HG03095 (cell line): ENCODE data around the gene ADCY9.
"Not testable (repeated sequence)": the region's sequence is repeated elsewhere in the genome, so short reads cannot be mapped to it uniquely, and the experiment has no call there.

Source experiments
- ATAC-seq: cut with Tn5 transposase; IDR thresholded peaks from one replicate; pipeline ENCODE4 v1.9.1; 2021; ENCODE audit warnings: moderate library complexity; ENCODE audit not compliant: unreplicated experiment

Gene ADCY9

DNA sequence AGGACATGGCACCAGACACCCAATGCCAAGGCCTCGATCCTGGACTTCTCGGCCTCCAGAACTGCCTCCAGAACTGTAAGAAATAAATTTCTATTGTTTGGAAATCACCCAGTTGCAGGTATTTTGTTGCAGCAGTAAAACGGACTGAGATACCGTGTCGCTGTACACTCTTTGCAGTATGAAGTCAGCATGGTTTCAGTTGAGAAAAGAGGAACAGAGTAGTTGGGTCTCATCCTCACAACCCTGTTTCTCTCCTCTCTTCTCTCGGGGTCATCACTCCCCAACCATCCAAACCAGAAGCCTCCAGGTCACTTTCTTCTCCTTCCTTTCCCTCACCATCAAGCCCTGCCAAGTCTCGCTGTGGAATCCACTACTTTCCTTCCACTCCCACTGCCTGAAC, 77.8 kb downstream of the ADCY9 start:
- ATAC-seq = no peak

DNA sequence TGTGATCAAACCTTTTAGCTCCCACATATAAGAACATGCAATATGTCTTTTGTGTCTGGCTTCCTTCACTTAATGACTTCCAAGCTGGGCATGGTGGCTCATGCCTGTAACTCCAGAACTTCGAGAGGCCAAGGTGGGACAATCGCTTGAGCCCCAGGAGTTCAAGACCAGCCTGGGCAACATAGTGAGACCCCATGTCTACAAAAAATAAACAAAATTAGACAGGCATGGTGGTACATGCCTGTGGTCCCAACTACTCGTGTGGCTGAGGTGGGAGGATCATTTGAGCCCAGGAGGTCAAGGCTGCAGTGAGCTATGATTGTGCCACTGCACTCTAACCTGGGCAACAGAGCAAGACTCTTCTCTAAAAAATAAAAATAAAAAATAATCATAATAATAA, 79.3 kb downstream of the ADCY9 start:
- not testable (repeated sequence) for ATAC-seq

DNA sequence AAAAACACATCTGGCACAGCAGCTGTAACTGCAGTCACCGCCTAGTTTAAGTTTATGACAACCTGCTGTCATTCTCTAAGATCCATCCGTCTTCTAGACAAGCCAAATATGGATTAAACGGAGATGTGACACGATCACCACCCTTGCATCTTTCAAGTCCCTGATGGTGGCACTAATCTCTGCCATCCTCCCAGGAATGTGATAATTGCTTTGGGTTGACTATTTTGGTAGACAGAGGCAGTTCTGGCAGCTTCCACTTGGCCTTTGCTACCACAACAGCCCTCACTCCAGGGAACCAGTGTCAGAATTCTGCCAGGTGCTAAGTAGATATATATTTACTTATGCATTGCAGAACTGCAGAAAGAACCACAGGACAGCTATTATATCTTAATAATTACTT, 81.3 kb downstream of the ADCY9 start:
- no peak for ATAC-seq

DNA sequence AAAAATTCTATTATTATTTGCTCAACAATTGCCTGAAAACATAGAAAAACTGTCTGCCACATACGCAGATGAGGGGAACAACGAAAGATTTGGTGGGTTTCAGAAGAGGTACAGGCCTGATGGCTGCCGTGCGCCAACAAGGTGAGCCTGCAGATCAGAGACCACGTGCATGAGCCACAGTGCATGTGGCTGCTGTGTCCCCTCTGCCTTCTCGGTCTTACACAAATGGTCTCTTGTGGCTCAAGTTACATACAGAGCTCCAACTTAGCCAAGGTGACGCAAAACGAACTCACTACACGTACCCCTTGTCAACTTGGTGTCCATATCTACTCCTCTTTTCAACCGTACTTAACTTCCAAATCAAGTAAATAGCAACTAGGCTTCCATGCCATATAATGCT, 82.3 kb downstream of the ADCY9 start:
- no peak for ATAC-seq

DNA sequence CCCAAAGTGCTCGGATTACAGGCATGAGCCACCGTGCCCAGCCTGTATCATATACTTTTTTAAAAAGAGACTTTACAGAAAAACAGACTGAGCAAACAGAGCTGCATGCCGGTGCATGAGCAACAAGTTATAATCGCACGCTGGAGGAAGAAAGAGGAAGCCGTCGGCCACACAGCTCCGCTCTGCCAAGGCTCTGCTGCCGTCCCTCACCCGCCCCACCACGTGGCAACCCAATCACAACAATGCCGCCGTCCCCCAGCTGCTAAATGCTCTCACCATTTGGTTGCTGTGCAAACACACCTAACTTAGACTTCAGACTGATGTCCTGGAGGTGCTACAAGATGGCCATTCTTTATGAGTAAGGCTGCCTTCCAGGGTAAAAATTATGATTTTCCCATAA, 83.5 kb downstream of the ADCY9 start:
- ATAC-seq = no peak

DNA sequence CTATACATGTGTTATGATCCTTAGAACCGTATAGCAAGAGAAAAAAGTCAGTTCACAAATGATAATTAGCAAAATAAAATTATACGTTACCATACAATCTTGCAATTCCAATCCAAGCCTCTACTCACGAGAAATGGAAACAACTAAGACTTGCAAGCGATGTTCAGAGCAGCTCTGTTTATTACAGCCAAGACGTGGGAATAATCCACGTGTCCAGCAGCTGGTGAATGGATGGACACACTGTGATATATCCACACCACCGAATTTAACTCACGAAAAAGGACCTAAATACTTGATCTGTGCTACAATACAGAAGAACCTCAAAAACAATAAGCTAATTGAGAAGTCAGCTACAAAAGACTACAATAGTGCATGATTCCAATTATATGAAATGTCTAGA, 88.1 kb downstream of the ADCY9 start:
- ATAC-seq = no peak

DNA sequence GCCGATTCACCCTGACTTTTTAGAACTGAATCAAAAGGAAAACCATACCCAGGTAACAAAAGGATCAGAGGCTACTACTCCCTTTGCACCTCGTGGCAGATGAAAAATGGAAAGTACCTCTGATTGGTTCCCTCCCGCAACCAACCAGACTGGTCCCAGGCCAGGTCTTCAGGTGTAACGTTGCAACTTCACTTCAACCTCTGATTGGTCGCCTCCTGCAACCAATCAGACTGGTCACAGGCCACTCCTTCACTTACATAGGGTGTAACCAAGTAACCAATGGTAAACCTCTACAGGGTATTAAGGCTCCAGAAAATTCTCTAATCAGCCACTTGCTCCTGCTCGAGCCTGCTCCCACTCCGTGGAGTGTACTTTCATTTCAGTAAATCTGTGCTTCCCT, 89.4 kb downstream of the ADCY9 start:
- ATAC-seq = no peak

DNA sequence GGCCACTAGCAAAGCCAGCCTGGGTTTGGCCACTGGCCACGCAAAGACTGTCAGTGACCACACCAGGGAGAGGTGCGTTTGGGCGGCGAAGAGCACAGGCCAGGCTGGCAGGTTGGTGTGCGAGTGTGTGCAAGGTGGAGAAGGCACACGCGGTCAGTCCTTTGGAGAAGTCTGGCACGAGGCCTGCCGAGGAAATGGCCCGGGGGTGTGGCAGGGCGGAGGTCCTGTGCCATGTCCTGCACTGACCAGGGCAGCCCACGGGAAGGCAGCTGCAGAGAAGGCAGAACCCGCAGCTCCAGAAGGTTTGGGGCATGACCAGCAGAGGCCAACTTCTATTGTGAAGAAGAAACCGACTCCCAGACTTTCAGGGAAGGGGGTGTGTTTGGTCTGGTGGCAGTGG, 90.8 kb downstream of the ADCY9 start:
- ATAC-seq = no peak

DNA sequence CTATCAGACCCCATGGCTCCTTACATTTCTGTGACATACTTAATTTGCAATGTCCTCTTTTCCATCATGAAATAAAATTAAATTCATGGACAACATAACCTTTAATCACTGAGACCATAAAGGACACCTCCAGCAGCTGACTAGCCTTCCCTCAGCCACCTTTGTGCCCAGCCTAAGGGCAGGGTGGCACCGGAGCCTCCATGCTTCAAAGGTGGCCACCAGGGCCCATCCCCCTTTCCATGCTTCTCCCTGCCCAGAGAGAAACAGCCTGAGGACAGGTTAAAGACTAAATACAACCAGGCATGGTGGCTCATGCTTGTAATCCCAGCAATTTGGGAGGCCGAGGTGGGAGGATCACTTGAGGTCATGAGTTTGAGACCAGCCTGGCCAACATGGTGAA, 94.3 kb downstream of the ADCY9 start:
- ATAC-seq = no peak

DNA sequence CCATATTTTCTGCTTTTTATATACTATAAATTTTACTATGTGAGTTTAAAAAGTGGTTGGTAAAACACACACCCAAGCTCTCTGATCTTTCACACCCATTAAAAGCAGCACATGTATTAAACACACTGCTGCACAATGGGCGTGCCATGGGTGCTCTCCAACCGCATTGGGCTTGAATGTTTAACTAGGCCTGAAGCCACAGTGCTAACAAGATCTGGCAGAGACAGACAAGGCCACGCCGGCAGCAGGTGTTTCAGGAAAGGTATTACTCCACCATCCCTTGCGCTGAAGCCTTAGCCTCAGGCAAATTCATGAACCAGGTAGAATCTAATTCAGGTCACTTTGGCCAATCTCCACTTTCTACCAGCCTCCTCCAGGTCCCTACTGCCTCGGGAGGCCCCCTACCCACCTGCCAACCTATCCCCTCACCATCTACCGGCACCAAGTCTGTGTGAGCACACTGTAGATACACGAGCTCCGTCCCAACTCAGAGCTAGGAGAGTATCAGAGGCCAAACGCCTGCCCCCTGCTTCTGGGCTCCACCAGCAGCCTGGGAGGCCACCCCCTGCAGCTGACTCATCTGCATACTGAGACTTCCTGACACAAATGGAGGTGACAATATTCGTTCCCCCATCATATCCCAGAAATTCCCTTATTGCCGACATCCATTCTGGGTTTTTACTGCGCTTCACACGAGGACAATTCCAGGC, 95.0 kb downstream of the ADCY9 start:
- ATAC-seq = no peak

DNA sequence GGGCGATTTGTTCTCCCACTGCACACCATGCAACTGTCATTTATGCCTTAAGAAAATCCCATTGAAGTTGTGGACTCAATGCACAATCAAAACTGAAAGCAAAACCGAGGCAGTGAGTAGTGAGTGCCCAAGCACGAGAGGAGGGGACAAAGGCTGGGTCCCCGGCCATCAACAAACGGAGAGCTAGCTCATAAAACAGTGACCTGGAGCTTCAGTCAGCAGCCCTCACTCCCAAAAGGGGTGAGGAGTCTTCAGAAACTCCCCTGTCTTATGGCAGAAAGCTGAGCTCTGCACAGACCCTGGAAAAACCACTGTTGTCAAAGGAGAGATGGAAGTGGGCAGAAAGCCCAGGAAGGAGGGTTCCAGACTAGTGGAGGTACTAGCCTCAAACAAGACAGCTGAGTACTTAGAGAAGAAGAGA, 96.9 kb downstream of the ADCY9 start:
- ATAC-seq = no peak

DNA sequence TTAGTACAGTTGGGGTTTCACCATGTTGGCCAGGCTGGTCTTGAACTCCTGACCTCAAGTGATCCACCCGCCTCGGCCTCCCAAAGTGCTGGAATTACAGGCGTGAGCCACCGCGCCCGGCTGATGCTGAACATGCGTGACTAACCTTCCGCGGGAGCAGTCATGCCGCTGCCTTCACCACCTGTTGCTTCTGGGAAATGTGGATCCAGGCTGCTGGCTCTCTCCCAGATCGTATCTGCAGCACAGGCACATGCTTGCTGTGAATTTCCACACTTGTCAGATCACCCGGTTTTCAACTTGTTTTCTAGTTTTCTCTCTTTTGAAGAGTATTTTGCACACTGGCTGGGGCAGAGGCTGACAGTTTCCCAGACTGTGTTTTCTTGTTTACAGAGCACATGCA, 97.9 kb downstream of the ADCY9 start:
- no peak for ATAC-seq

DNA sequence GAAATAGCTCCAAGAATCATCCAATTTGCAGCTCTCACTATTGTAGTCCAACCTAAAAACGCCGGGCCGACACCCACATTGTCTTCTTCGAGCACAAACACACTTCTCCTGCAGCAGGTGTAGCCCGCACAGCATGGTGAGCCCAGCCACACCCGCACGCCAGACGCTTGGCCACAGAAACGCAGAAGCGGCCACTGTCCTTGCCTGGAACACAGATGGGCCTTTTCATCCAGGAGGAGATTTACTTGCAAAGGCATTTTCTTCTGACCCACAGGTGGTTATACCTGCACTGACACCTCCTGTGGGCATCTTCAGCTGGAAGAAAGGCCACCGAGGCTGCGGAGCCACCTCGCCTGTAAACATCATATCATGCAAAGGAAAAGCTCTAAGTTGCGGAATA, 98.4 kb downstream of the ADCY9 start:
- no peak for ATAC-seq

DNA sequence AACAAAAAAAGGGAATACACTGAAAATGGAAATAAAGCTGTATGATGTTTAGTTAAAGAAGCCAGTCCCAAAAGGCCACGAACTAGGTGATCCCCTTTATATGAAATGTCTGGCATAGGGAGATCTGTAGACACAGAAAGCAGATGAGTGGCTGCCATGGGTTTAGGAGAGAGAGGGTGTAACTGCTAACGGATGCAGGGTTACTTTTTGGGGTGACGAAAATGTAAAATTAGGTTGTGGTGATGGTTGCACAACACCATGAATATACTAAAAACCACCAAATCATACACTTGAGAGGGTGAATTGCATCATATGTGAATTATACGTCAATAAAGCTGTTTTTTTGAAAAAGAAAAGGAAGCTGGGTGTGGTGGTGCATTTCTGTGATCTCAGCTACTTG, 99.6 kb downstream of the ADCY9 start:
- no peak for ATAC-seq

DNA sequence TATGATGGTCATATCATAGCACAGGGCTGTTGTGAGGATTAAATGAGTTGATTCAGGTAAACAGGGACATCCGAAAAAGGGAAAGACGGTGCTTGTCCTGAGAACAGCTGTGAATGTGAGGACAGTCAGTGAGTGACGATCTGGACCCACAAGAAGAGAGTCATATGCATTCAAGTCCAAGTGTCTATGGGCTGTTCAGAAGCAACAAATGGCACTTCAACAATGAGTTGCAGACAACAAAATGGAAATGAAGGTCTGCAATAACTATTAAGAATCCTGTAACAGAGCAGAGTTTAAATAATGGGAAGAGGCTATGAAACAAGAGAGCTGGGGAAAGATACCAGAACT, 100.3 kb downstream of the ADCY9 start:
- ATAC-seq = no peak

DNA sequence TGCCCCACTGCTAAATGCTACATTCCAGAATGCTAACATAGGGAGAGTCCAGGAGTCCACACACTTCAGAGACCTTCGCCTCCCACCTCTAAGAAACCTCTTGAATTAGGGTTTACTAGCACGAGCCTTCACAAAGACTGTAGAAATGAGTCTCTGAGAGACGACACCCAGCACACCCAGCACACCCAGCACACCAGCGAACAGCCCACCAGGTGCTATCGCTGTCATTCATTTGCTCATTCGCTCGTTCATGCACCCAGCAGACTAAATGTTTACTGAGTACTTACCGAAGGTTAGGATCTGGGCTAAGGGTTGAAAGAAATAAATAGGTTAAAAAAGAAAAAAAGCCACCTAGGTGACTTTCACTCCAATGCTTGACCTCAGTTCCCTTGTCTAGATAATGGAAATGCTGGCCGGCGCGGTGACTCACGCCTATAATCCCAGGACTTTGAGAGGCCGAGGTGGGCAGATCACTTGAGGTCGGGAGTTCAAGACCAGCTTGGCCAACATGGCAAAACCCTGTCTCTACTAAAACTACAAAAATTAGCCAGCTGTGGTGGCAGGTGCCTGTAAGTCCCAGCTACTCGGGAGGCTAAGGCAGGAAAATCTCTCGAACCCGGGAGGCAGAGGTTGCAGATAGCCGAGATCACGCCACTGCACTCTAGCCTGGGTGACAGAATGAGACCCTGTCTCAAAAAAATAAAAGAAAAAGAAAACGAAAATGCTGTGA, 100.8 kb downstream of the ADCY9 start:
- ATAC-seq = no peak

DNA sequence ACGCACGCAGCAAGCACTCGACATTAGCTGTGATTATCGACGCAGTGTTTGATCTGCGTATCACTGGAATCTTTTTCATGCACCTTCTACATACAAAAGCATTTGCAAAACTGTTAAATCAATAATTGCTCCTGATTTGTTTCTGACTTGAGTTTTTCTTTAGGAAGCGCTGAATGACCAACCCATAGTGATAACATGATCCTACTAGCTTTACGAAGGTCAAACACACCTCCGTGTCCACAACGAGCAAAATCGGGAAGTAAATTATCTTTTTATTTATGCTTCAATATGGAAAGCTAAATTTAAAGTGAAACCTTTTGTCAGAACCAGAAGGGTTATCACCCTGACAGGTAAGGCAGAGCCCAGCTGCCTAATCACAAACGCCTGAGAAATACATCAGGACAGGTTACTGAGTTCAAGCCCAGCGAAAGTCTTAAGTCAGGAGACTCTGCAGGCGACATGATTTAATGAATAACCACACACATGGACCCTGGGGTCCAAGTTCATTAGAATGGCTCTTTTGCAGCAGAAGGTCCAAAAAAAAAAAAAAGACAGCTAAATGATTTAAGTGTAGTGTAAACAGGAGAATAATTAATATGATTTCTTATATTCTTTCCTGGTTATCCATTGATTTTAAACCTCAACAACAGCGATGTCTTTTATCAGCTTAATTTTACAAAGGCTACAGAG, 104.2 kb downstream of the ADCY9 start:
- ATAC-seq = no peak

DNA sequence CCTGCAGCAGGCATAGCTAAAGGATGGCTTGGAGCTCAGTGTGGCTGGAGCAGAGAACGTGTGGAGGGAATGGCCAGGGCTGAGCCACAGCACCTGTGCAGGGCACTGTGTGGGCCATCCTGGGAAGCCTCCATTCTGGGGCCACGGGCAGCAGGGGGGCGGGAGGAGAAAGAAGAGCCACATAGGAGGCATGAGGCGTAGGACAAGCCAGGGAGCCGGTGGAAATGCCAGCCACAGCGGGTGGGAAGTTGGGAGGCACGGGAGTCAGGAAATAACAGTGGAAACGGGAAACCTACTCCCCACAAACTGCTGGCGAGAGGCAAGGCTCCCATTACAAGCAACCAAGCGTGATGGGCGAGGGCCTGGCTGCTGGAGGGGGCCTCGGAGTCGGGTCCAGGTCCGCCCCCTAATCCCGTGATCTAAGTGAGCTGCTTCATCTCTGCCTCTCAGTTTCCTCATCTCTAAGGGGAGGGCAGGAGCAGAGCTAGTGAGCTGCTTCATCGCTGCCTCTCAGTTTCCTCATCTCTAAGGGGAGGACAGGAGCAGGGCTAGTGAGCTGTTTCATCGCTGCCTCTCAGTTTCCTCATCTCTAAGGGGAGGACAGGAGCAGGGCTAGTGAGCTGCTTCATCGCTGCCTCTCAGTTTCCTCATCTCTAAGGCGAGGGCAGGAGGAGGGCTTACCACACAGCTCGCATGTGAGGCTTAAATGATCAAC, 104.9 kb downstream of the ADCY9 start:
- no peak for ATAC-seq

DNA sequence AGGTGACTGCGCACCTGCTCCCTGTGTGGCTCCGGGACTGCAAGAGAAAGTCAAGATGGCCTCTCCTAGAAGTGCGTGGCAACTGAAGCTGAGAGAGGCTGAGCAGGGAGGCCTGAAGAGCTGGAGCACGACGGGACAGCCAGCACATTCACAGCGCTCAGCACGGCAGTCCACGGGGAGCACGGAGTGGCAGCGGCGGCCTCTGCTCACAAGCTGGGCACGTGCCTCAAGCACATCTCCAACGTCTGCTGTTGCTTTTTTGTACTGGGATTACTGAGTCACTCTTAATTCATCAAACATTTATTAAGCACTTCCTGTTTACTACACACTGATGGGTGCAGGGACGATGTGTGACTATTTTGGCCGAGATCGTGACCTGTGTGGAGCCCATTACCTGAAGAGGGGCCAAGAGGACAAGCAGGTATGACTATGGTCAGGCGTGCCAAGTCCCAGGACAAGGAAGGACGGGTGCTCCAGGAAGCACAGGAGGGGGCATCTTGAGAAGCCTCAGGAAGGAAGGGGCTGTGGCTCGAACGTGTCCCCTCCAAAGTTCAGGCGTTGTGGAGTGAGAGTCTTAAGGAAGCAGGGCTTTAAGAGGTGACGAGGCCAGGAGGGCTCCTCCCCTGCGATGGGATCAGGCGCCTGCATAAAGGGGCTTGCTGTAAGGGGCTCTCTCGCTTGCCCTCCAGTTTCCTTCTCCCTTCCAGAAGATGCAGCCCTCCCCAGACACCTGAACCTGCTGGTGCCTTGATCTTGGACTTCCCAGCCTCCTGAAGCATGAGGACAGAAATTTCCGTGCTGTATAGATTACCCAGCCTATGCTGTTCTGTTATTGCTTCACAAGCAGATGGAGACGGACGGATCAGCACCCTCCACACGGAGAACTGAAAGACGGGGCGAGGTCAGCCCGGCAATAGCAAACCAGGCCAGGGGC, 105.8 kb downstream of the ADCY9 start:
- no peak for ATAC-seq

DNA sequence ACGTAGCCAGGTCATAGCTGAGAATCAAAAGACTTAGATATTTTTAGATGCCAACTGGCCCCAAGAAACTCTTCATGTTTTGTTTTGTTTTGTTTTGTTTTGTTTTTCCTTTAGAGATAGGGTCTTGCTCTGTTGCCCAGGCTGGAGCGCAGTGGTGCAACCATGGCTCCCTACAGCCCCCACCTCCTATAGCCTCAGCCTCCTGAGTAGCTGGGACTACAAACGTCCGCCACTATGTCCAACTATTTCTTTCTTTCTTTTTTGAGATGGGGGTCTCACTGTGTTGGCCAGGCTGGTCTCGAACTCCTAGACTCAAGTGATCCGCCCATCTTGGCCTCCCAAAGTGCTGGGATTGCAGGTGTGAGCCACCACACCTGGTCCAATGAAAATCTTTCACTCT, 107.1 kb downstream of the ADCY9 start:
- ATAC-seq = no peak

DNA sequence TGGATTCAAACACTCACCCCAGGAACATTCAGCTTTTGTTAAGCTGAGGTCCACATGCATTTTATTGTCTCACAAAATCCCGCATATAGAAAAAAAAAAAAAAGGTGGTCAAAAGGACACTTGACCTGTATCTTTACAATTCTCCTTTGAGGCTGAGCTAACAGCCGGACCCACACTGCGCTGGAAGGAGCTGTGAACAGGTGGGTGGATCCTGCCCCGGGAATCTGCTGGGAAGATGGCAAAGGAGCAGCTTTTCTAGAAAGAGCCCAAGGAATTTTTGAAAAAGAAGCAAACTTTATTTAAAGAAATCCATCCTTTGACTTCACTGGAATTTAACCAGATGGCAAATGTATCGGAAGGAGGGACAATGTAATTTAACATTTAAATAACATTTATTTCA, 108.1 kb downstream of the ADCY9 start:
- no peak for ATAC-seq
